GM23338 (cell line): ENCODE measurements around the gene SRCIN1. TPM values are rescaled to one million over a fixed set of nuclear protein-coding genes. Genes with fewer than 3 reads are reported as not detected.

Experiments used
- ATAC-seq: fragments of 200-7000 bp; cut with Tn5 transposase; 3 replicates; pipeline ENCODE4 v1.9.1; 2020
- DNase-seq: peaks from one replicate; pipeline ENCODE4 v3.0.0-alpha.2; 2015; ENCODE audit warnings: low spot score
- H2AFZ ChIP-seq: fragments of 200-600 bp; sonication (generic); 2 replicates; pipeline ENCODE4 v1.8.0; 2016; ENCODE audit warnings: antibody characterized with exemption, mild to moderate bottlenecking, moderate library complexity
- H3F3A ChIP-seq: fragments of 200-600 bp; sonication (generic); replicated peaks from 2 replicates; pipeline ENCODE4 v1.8.0; 2017; ENCODE audit warnings: antibody characterized with exemption, mixed run types, low read depth
- H3K27ac ChIP-seq: fragments of 200-600 bp; sonication (generic); 2 replicates; pipeline ENCODE4 v1.6.1; 2016; ENCODE audit warnings: low read depth
- H3K27me3 ChIP-seq: fragments of 200-600 bp; sonication (generic); 2 replicates; pipeline ENCODE4 v1.8.0; 2016; ENCODE audit warnings: mild to moderate bottlenecking, mixed run types, moderate library complexity; ENCODE audit not compliant: insufficient read depth
- H3K36me3 ChIP-seq: fragments of 200-600 bp; sonication (generic); 2 replicates; pipeline ENCODE4 v1.8.0; 2016; ENCODE audit warnings: mild to moderate bottlenecking; ENCODE audit not compliant: insufficient read depth
- H3K4me1 ChIP-seq: fragments of 200-600 bp; sonication (generic); 2 replicates; pipeline ENCODE4 v1.8.0; 2016; ENCODE audit warnings: mild to moderate bottlenecking, moderate library complexity; ENCODE audit not compliant: insufficient read depth
- H3K4me2 ChIP-seq: fragments of 200-600 bp; sonication (generic); 2 replicates; pipeline ENCODE4 v1.7.1; 2017; ENCODE audit warnings: mixed run types
- H3K4me3 ChIP-seq: fragments of 200-600 bp; sonication (generic); 2 replicates; pipeline ENCODE4 v1.6.1; 2016; ENCODE audit warnings: mixed run types
- H3K79me2 ChIP-seq: fragments of 200-600 bp; sonication (generic); replicated peaks from 2 replicates; pipeline ENCODE4 v1.8.0; 2017; ENCODE audit warnings: mild to moderate bottlenecking; ENCODE audit not compliant: insufficient read depth
- H3K9me2 ChIP-seq: fragments of 200-600 bp; sonication (generic); 2 replicates; pipeline ENCODE4 v1.8.0; 2017; ENCODE audit not compliant: insufficient read depth
- H4K20me1 ChIP-seq: fragments of 200-600 bp; sonication (generic); replicated peaks from 2 replicates; pipeline ENCODE4 v1.8.0; 2017; ENCODE audit warnings: mild to moderate bottlenecking; ENCODE audit not compliant: insufficient read depth
- H3K27ac Mint-ChIP-seq: 2 replicates; pipeline ENCODE4 v1.8.0; 2020; ENCODE audit warnings: inconsistent platforms, mild to moderate bottlenecking, moderate library complexity, mixed read lengths
- H3K27me3 Mint-ChIP-seq: 3 replicates; pipeline ENCODE4 v1.8.0; 2022; ENCODE audit warnings: low read depth, mild to moderate bottlenecking, moderate library complexity, mixed read lengths, inconsistent platforms; ENCODE audit not compliant: insufficient read depth, poor library complexity
- H3K36me3 Mint-ChIP-seq: 3 replicates; pipeline ENCODE4 v1.8.0; 2021; ENCODE audit warnings: low read depth, mild to moderate bottlenecking, inconsistent platforms, moderate library complexity, mixed read lengths
- H3K4me1 Mint-ChIP-seq: 3 replicates; pipeline ENCODE4 v1.8.0; 2020; ENCODE audit warnings: mild to moderate bottlenecking, inconsistent platforms, mixed read lengths
- H3K4me3 Mint-ChIP-seq: 3 replicates; pipeline ENCODE4 v1.8.0; 2021; ENCODE audit warnings: moderate library complexity, mild to moderate bottlenecking, inconsistent platforms, mixed read lengths
- H3K9me3 Mint-ChIP-seq: 3 replicates; pipeline ENCODE4 v1.8.0; 2020; ENCODE audit warnings: moderate library complexity, mild to moderate bottlenecking, inconsistent platforms, mixed read lengths
- CREB1 ChIP-seq: fragments of 250-450 bp; sonication (Bioruptor Pico); IDR thresholded peaks from 2 replicates; pipeline ENCODE4 v1.5.0; 2020; ENCODE audit warnings: low read depth, mild to moderate bottlenecking, moderate library complexity
- EZH2 ChIP-seq: fragments of 200-600 bp; sonication (generic); IDR thresholded peaks from one replicate; pipeline ENCODE4 v1.8.0; 2017; ENCODE audit warnings: antibody characterized with exemption, mild to moderate bottlenecking, low read depth; ENCODE audit not compliant: unreplicated experiment
- EZH2phosphoT487 ChIP-seq: fragments of 200-600 bp; sonication (generic); IDR thresholded peaks from one replicate; pipeline ENCODE4 v1.8.1; 2018; ENCODE audit warnings: antibody characterized with exemption; ENCODE audit not compliant: unreplicated experiment
- POLR2AphosphoS5 ChIP-seq: IDR thresholded peaks from 2 replicates; pipeline ENCODE4 v1.6.1; 2016; ENCODE audit warnings: antibody characterized with exemption, low read depth
- STAT1 ChIP-seq: IDR thresholded peaks from one replicate; pipeline ENCODE4 v1.6.1; 2016; ENCODE audit warnings: antibody characterized with exemption; ENCODE audit not compliant: unreplicated experiment
- ZNF114 ChIP-seq: fragments of 250-450 bp; sonication (Bioruptor Pico); IDR thresholded peaks from 2 replicates; pipeline ENCODE4 v1.5.0; 2020; ENCODE audit warnings: mild to moderate bottlenecking, moderate library complexity
- ZNF331 ChIP-seq: fragments of 250-450 bp; sonication (Bioruptor Pico); IDR thresholded peaks from 2 replicates; pipeline ENCODE4 v1.5.0; 2020; ENCODE audit warnings: low read depth, mild to moderate bottlenecking, moderate library complexity
- polyA plus RNA-seq: library from polyadenylated mRNA; unstranded; fragments of >200 nt; fragmentation: Nextera tagmentation; extraction: Ambion mirVana; gene quantifications from 2 replicates; pipeline ENCODE4 v1.2.1, GENCODE V29; 2016
- total RNA-seq: library from RNA; depleted of rRNA; stranded (reverse); fragments of >200 nt; shearing (Covaris generic); gene quantifications from 2 replicates; pipeline ENCODE4 v1.2.3, GENCODE V29; 2014
- TF ChIP-seq, protein P1 (sequence below): IDR thresholded peaks from one replicate; pipeline ENCODE4 v1.6.1; 2018; ENCODE audit warnings: antibody characterized with exemption; ENCODE audit not compliant: unreplicated experiment

SRCIN1 gene
- total and polyA plus RNA-seq, 2 experiments from 2014 or later: 0.87 to 2.2 TPM

GRCh38 chr17:38572669-38573365 is 32.9 kb downstream of the SRCIN1 start:
- no peaks in the 10 kb centered on the region for H3K9me3 Mint-ChIP-seq
- Histone ChIP-seq H3F3A (peaks cover 10% of the 10 kb centered on the region; the same call in 1 of the 2 replicates), H4K20me1 (peaks cover 6% of the 10 kb centered on the region), H2AFZ (no peak overlapping the region), H3K4me3 (peak overlapping the region; percentile 52), H3K4me1 (peaks cover 20% of the 10 kb centered on the region), H3K9me2 (no peaks in the 10 kb centered on the region), H3K4me2 (peak overlapping the region; percentile 83), H3K79me2 (no peaks in the 10 kb centered on the region), H3K27me3 (peaks cover 99% of the 10 kb centered on the region), H3K36me3 (no peaks in the 10 kb centered on the region), H3K27ac (no peak overlapping the region)
- DNase-seq: peak; percentile 77
- TF ChIP-seq POLR2AphosphoS5: no peak
- TF ChIP-seq CREB1 (CRISPR knock-in tag): 0 out of 2 replicates have a peak, but pooled peaks have one; percentile 16
- TF ChIP-seq EZH2phosphoT487: no peak
- H3K36me3 Mint-ChIP-seq: no peaks in the 10 kb centered on the region
- H3K4me1 Mint-ChIP-seq: peaks cover 36% of the 10 kb centered on the region
- H3K27ac Mint-ChIP-seq: no peak overlapping the region
- peak; percentile 49 for ATAC-seq
- H3K4me3 Mint-ChIP-seq: peak overlapping the region; percentile 67
- H3K27me3 Mint-ChIP-seq: peaks cover 88% of the 10 kb centered on the region

DNA sequence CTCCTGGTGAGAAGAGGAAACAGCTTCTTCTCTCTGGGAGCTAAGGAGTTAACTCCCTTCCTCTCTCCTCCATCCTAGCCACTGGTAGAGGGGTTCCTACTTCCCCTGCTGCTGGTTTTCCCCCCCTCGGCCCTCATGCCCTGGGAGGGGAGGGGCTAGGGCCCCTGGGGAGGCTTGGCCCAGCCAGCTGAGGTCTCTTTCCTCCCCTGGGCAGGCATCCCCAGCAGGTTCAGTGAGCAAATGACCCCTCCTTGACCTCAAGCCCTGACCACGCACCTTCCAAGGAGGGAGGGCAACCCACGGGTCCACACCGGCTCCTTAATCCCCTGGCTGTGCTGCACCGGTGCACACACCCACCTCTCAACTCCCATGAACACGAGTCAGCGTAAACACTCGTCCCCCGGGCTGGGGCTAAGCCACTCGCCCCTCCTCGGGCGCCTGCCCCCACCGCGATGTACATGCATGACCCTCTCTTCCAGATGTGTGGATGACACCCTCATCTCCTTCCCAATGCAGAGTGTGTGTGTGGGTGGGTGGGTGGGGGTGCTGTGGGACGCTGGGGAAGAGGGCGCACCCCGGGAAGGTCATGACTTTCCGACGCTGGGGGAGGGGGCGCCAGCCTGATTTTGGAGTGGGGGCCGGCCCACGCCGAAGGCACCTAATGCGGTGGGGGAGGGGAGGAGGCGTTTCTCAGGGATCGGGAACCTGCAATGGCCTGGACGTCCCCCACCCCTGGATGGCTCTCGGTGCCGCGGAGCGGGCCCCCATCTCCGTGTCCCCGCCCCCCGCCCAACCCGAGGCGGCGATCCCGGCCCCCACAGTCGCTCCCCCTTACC is 33.7 kb downstream of the SRCIN1 start:
- H3K79me2 ChIP-seq: no peaks in the 10 kb centered on the region
- Mint-ChIP-seq H3K27me3 (peaks cover 88% of the 10 kb centered on the region), H3K9me3 (no peaks in the 10 kb centered on the region), H3K36me3 (no peaks in the 10 kb centered on the region), H3K27ac (no peak overlapping the region), H3K4me1 (peaks cover 36% of the 10 kb centered on the region), H3K4me3 (peak overlapping the region; percentile 72)
- H3K27me3 ChIP-seq: peaks cover 99% of the 10 kb centered on the region
- H3K27ac ChIP-seq: no peak overlapping the region
- no peaks in the 10 kb centered on the region for H3K9me2 ChIP-seq
- H3K36me3 ChIP-seq: no peaks in the 10 kb centered on the region
- H3K4me3 ChIP-seq: peak overlapping the region; percentile 52
- peak overlapping the region; percentile 83 for H3K4me2 ChIP-seq
- H3K4me1 ChIP-seq: peaks cover 14% of the 10 kb centered on the region
- peaks cover 5% of the 10 kb centered on the region; the same call in 1 of the 2 replicates for H3F3A ChIP-seq
- H2AFZ ChIP-seq: no peak overlapping the region
- DNase-seq: peak; percentile 74
- ATAC-seq: peak; percentile 53
- TF ChIP-seq EZH2 (peak; percentile 57), STAT1 (no peak)
- peaks cover 5% of the 10 kb centered on the region for H4K20me1 ChIP-seq

GRCh38 chr17:38569701-38570512 is 35.8 kb downstream of the SRCIN1 start:
- Histone ChIP-seq H3K4me1 (peaks cover 18% of the 10 kb centered on the region), H4K20me1 (peaks cover 3% of the 10 kb centered on the region), H3K27ac (no peak overlapping the region), H3K9me2 (no peaks in the 10 kb centered on the region), H3K27me3 (peaks cover 99% of the 10 kb centered on the region), H3K4me3 (no peak overlapping the region), H3K79me2 (no peaks in the 10 kb centered on the region), H3K36me3 (no peaks in the 10 kb centered on the region), H2AFZ (no peak overlapping the region), H3K4me2 (no peak overlapping the region), H3F3A (peaks cover 5% of the 10 kb centered on the region; the same call in 1 of the 2 replicates)
- Mint-ChIP-seq H3K36me3 (no peaks in the 10 kb centered on the region; the same call in 2 of the 3 replicates), H3K4me3 (no peak overlapping the region; the same call in 2 of the 3 replicates), H3K9me3 (no peaks in the 10 kb centered on the region), H3K27ac (no peak overlapping the region), H3K27me3 (peaks cover 88% of the 10 kb centered on the region), H3K4me1 (peaks cover 45% of the 10 kb centered on the region)
- TF ChIP-seq ZNF331 (CRISPR knock-in tag) (no peak), ZNF114 (CRISPR knock-in tag) (no peak)
- TF ChIP-seq, protein P1, sequence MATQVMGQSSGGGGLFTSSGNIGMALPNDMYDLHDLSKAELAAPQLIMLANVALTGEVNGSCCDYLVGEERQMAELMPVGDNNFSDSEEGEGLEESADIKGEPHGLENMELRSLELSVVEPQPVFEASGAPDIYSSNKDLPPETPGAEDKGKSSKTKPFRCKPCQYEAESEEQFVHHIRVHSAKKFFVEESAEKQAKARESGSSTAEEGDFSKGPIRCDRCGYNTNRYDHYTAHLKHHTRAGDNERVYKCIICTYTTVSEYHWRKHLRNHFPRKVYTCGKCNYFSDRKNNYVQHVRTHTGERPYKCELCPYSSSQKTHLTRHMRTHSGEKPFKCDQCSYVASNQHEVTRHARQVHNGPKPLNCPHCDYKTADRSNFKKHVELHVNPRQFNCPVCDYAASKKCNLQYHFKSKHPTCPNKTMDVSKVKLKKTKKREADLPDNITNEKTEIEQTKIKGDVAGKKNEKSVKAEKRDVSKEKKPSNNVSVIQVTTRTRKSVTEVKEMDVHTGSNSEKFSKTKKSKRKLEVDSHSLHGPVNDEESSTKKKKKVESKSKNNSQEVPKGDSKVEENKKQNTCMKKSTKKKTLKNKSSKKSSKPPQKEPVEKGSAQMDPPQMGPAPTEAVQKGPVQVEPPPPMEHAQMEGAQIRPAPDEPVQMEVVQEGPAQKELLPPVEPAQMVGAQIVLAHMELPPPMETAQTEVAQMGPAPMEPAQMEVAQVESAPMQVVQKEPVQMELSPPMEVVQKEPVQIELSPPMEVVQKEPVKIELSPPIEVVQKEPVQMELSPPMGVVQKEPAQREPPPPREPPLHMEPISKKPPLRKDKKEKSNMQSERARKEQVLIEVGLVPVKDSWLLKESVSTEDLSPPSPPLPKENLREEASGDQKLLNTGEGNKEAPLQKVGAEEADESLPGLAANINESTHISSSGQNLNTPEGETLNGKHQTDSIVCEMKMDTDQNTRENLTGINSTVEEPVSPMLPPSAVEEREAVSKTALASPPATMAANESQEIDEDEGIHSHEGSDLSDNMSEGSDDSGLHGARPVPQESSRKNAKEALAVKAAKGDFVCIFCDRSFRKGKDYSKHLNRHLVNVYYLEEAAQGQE: no peak
- DNase-seq (no peak), ATAC-seq (no peak)
